Kidney capillary endothelial cell (primary cell): ENCODE data around the gene SLC22A25.
"Not testable (repeated sequence)": the region's sequence is repeated elsewhere in the genome, so short reads cannot be mapped to it uniquely, and the experiment has no call there.

Source experiments
- DNase-seq: peaks from one replicate; pipeline ENCODE4 v3.0.0-alpha.2; 2018; ENCODE audit warnings: low spot score

The SLC22A25 gene

DNA sequence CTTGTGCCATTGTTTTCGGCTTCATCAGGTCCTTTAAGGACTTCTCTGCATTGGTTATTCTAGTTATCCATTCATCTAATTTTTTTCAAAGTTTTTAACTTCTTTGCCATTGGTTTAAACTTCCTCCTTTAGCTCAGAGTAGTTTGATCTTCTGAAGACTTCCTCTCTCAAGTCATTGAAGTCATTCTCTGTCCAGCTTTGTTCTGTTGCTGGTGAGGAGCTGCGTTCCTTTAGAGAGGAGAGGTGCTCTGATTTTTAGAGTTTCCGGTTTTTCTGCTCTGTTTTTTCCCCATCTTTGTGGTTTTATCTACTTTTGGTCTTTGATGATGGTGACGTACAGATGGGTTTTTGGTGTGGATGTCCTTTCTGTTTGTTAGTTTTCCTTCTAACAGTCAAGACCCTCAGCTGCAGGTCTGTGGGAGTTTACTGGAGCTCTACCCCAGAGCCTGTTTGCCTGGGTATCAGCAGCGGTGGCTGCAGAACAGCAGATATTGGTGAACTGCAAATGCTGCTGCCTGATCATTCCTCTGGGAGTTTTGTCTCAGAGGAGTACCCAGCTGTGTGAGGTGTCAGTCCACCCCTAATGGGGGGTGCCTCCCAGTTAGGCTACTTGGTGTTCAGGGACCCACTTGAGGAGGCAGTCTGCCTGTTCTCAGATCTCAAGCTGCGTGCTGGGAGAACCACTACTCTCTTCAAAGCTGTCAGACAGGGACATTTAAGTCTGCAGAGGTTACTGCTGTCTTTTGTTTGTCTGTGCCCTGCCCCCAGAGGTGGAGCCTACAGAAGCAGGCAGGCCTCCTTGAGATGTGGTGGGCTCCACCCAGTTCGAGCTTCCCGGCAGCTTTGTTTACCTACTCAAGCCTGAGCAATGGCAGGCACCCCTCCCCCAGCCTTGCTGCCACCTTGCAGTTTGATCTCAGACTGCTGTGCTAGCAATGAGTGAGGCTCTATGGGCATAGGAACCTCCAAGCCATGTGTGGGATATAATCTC is 7.6 kb downstream of the SLC22A25 start:
- not testable (repeated sequence) for DNase-seq

GRCh38 chr11:63229815-63230214 is 13.6 kb downstream of the SLC22A25 start:
- DNase-seq = no peak

DNA sequence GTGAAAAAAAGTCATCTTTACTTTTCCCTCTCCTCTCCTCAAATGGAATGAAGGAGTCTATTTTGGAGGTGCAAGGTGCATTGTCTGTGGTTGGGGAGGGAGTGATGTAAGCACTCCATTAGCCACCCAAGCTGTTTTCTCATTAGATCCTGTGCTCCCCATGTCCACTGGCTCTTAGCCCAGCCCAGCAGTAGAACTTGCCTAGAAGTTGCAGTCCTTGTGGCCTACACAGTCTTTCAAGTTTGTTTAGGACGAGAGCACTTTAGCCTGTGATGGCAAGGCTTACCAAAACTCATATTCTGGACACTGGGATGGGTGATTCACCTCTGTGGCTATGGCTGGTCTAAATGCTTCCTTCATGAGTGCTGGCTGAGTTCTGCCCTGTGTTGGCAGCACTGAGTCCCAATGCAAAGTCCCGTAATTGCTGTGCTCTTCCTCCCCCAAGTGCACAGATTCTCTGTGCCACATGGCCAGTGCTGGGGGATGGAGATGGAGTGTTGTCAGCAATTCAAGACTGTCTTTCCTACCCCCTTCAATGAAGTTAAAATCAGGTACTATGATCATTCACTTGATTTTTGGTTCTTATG is 15.8 kb downstream of the SLC22A25 start:
- no peak for DNase-seq

GRCh38 chr11:63226488-63227114 is 16.8 kb downstream of the SLC22A25 start:
- DNase-seq = no peak

DNA sequence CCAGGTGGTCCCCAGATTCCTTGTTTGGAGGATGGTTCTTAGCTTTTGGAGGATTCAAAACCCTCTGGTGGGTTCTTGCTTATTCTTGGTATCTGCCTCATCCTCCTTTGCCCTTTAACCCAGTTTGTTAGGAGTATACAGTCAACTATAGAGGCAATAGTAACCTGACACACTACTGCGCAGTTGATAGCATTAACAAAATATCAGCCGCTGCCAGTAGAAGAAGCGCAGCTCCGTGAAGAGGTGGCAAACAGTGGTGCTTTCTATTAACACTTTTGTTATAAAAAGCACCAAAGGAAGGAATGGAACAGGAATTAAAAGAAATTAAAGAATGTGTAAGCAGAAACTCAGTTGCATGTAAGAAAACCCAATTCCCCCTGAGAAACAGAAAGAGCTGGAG is 29.3 kb downstream of the SLC22A25 start:
- DNase-seq = no peak

- DNase-seq = peak; percentile 24
These were observed 30.7 kb downstream of the SLC22A25 start for GRCh38 chr11:63212742-63213141.

DNA sequence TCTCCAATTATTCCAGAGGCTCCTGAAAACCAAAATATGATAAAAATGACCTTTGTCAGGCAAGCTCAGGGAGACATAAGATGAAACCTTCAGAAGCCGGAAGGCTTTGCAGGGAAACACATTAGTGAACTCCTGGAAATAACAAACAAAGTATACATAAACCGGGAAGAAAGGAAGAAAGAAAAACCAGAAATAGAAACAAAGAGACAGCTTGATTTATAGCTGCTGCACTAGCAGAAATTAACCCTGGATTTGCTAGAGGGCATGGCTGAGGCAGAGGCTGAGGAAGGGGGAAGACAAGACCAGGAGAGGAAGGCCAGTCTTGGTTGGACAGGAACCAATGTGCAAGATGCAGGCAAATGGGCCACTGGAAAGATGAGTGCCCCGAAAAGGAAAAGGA is 33.3 kb downstream of the SLC22A25 start:
- no peak for DNase-seq
